ENCODE results near the gene FAT3.
A peak's percentile ranks its signal among the peaks of the same experiment; 100 is the strongest.

The FAT3 gene

GRCh38 chr11:92224407-92225124 is at the start of gene FAT3:
Gene FAT3 (plus strand): TSS chr11:92224818. CDS start chr11:92352113, 127,295 bp downstream.
- Histone ChIP-seq H3K9ac (ENCODE audit: low read length in 2 of 2) (peak within 1 kb of the TSS; percentile 35 to 47), H3K4me1 (ENCODE audit: control insufficient read depth, insufficient read depth, low read length) (peaks cover 23% of the 10 kb centered on the region), H3K36me3 (ENCODE audit: control insufficient read depth in 2 of 2, insufficient read depth in 2 of 2, low read length in 2 of 2) (no peaks in the 10 kb centered on the region), H3K9me3 (ENCODE audit: control insufficient read depth in 2 of 2, low read length in 2 of 2) (no peaks in the 10 kb centered on the region), H3K4me3 (ENCODE audit: low read length in 2 of 2) (peak within 1 kb of the TSS; percentile 79 to 80), H3K27me3 (ENCODE audit: control insufficient read depth in 1 of 2, insufficient read depth in 2 of 2, low read length in 2 of 2) (peaks cover 2 to 5% of the 10 kb centered on the region in 2 donors), H3K27ac (ENCODE audit: low read length) (peak within 1 kb of the TSS; percentile 31)

GRCh38 chr11:92179017-92179670 is 45.5 kb upstream of the FAT3 start:
- Histone ChIP-seq H3K4me1 (ENCODE audit: control insufficient read depth, insufficient read depth, low read length) (no peaks in the 10 kb centered on the region), H3K4me3 (ENCODE audit: low read length in 2 of 2) (no peak overlapping the region), H3K27ac (ENCODE audit: low read length) (no peak overlapping the region), H3K9ac (ENCODE audit: low read length in 2 of 2) (no peak overlapping the region), H3K9me3 (ENCODE audit: control insufficient read depth in 2 of 2, low read length in 2 of 2) (peaks cover 0 to 4% of the 10 kb centered on the region in 2 donors), H3K36me3 (ENCODE audit: control insufficient read depth in 2 of 2, insufficient read depth in 2 of 2, low read length in 2 of 2) (no peaks in the 10 kb centered on the region), H3K27me3 (ENCODE audit: control insufficient read depth in 1 of 2, insufficient read depth in 2 of 2, low read length in 2 of 2) (no peaks in the 10 kb centered on the region)

- H3K36me3 ChIP-seq (ENCODE audit: control insufficient read depth in 2 of 2, insufficient read depth in 2 of 2, low read length in 2 of 2), result no peaks in the 10 kb centered on the region
- no peaks in the 10 kb centered on the region for H3K4me1 ChIP-seq (ENCODE audit: control insufficient read depth, insufficient read depth, low read length)
- no peaks in the 10 kb centered on the region for H3K27me3 ChIP-seq (ENCODE audit: control insufficient read depth in 1 of 2, insufficient read depth in 2 of 2, low read length in 2 of 2)
- no peak overlapping the region for H3K4me3 ChIP-seq (ENCODE audit: low read length in 2 of 2)
- H3K9me3 ChIP-seq (ENCODE audit: control insufficient read depth in 2 of 2, low read length in 2 of 2), result peaks cover 0 to 4% of the 10 kb centered on the region in 2 donors
- H3K9ac ChIP-seq (ENCODE audit: low read length in 2 of 2), result no peak overlapping the region
- no peak overlapping the region for H3K27ac ChIP-seq (ENCODE audit: low read length)
Measured at GRCh38 chr11:92180226-92180625, 44.4 kb upstream of the FAT3 start.

GRCh38 chr11:92180664-92181251 is 43.9 kb upstream of the FAT3 start:
- Histone ChIP-seq H3K4me1 (ENCODE audit: control insufficient read depth, insufficient read depth, low read length) (no peaks in the 10 kb centered on the region), H3K36me3 (ENCODE audit: control insufficient read depth in 2 of 2, insufficient read depth in 2 of 2, low read length in 2 of 2) (no peaks in the 10 kb centered on the region), H3K4me3 (ENCODE audit: low read length in 2 of 2) (no peak overlapping the region), H3K27ac (ENCODE audit: low read length) (no peak overlapping the region), H3K9ac (ENCODE audit: low read length in 2 of 2) (no peak overlapping the region), H3K9me3 (ENCODE audit: control insufficient read depth in 2 of 2, low read length in 2 of 2) (peaks cover 0 to 4% of the 10 kb centered on the region in 2 donors), H3K27me3 (ENCODE audit: control insufficient read depth in 1 of 2, insufficient read depth in 2 of 2, low read length in 2 of 2) (no peaks in the 10 kb centered on the region)

- Histone ChIP-seq H3K36me3 (ENCODE audit: control insufficient read depth in 2 of 2, insufficient read depth in 2 of 2, low read length in 2 of 2) (no peaks in the 10 kb centered on the region), H3K4me3 (ENCODE audit: low read length in 2 of 2) (no peak overlapping the region), H3K27me3 (ENCODE audit: control insufficient read depth in 1 of 2, insufficient read depth in 2 of 2, low read length in 2 of 2) (no peaks in the 10 kb centered on the region), H3K9me3 (ENCODE audit: control insufficient read depth in 2 of 2, low read length in 2 of 2) (no peaks in the 10 kb centered on the region), H3K9ac (ENCODE audit: low read length in 2 of 2) (no peak overlapping the region), H3K4me1 (ENCODE audit: control insufficient read depth, insufficient read depth, low read length) (no peaks in the 10 kb centered on the region), H3K27ac (ENCODE audit: low read length) (no peak overlapping the region)
Measured at GRCh38 chr11:92190535-92191206, 33.9 kb upstream of the FAT3 start.

- Histone ChIP-seq H3K9ac (ENCODE audit: low read length in 2 of 2) (no peak overlapping the region), H3K27ac (ENCODE audit: low read length) (no peak overlapping the region), H3K27me3 (ENCODE audit: control insufficient read depth in 1 of 2, insufficient read depth in 2 of 2, low read length in 2 of 2) (no peaks in the 10 kb centered on the region), H3K9me3 (ENCODE audit: control insufficient read depth in 2 of 2, low read length in 2 of 2) (no peaks in the 10 kb centered on the region), H3K36me3 (ENCODE audit: control insufficient read depth in 2 of 2, insufficient read depth in 2 of 2, low read length in 2 of 2) (no peaks in the 10 kb centered on the region), H3K4me1 (ENCODE audit: control insufficient read depth, insufficient read depth, low read length) (no peaks in the 10 kb centered on the region), H3K4me3 (ENCODE audit: low read length in 2 of 2) (no peak overlapping the region)
Measured at GRCh38 chr11:92192141-92192540, 32.5 kb upstream of the FAT3 start.

GRCh38 chr11:92198268-92198667 is 26.4 kb upstream of the FAT3 start:
- H3K27ac ChIP-seq (ENCODE audit: low read length), result no peak overlapping the region
- no peaks in the 10 kb centered on the region for H3K9me3 ChIP-seq (ENCODE audit: control insufficient read depth in 2 of 2, low read length in 2 of 2)
- no peak overlapping the region for H3K4me3 ChIP-seq (ENCODE audit: low read length in 2 of 2)
- no peak overlapping the region for H3K9ac ChIP-seq (ENCODE audit: low read length in 2 of 2)
- H3K36me3 ChIP-seq (ENCODE audit: control insufficient read depth in 2 of 2, insufficient read depth in 2 of 2, low read length in 2 of 2), result no peaks in the 10 kb centered on the region
- H3K4me1 ChIP-seq (ENCODE audit: control insufficient read depth, insufficient read depth, low read length), result no peaks in the 10 kb centered on the region
- no peaks in the 10 kb centered on the region for H3K27me3 ChIP-seq (ENCODE audit: control insufficient read depth in 1 of 2, insufficient read depth in 2 of 2, low read length in 2 of 2)

GRCh38 chr11:92199991-92200390 is 24.6 kb upstream of the FAT3 start:
- Histone ChIP-seq H3K9me3 (ENCODE audit: control insufficient read depth in 2 of 2, low read length in 2 of 2) (no peaks in the 10 kb centered on the region), H3K27ac (ENCODE audit: low read length) (no peak overlapping the region), H3K36me3 (ENCODE audit: control insufficient read depth in 2 of 2, insufficient read depth in 2 of 2, low read length in 2 of 2) (no peaks in the 10 kb centered on the region), H3K4me1 (ENCODE audit: control insufficient read depth, insufficient read depth, low read length) (no peaks in the 10 kb centered on the region), H3K9ac (ENCODE audit: low read length in 2 of 2) (no peak overlapping the region), H3K27me3 (ENCODE audit: control insufficient read depth in 1 of 2, insufficient read depth in 2 of 2, low read length in 2 of 2) (no peaks in the 10 kb centered on the region), H3K4me3 (ENCODE audit: low read length in 2 of 2) (no peak overlapping the region)

- H3K9me3 ChIP-seq (ENCODE audit: control insufficient read depth in 2 of 2, low read length in 2 of 2), result no peaks in the 10 kb centered on the region
- no peaks in the 10 kb centered on the region for H3K27me3 ChIP-seq (ENCODE audit: control insufficient read depth in 1 of 2, insufficient read depth in 2 of 2, low read length in 2 of 2)
- H3K4me1 ChIP-seq (ENCODE audit: control insufficient read depth, insufficient read depth, low read length), result no peaks in the 10 kb centered on the region
- H3K9ac ChIP-seq (ENCODE audit: low read length in 2 of 2), result no peak overlapping the region
- H3K27ac ChIP-seq (ENCODE audit: low read length), result no peak overlapping the region
- H3K36me3 ChIP-seq (ENCODE audit: control insufficient read depth in 2 of 2, insufficient read depth in 2 of 2, low read length in 2 of 2), result no peaks in the 10 kb centered on the region
- peak overlapping the region in 1 of 2 donors; percentile 48 for H3K4me3 ChIP-seq (ENCODE audit: low read length in 2 of 2)
Measured at GRCh38 chr11:92204731-92205130, 19.9 kb upstream of the FAT3 start.

- no peaks in the 10 kb centered on the region for H3K9me3 ChIP-seq (ENCODE audit: control insufficient read depth in 2 of 2, low read length in 2 of 2)
- no peak overlapping the region for H3K9ac ChIP-seq (ENCODE audit: low read length in 2 of 2)
- no peak overlapping the region for H3K27ac ChIP-seq (ENCODE audit: low read length)
- no peaks in the 10 kb centered on the region for H3K4me1 ChIP-seq (ENCODE audit: control insufficient read depth, insufficient read depth, low read length)
- H3K4me3 ChIP-seq (ENCODE audit: low read length in 2 of 2), result no peak overlapping the region
- no peaks in the 10 kb centered on the region for H3K36me3 ChIP-seq (ENCODE audit: control insufficient read depth in 2 of 2, insufficient read depth in 2 of 2, low read length in 2 of 2)
- H3K27me3 ChIP-seq (ENCODE audit: control insufficient read depth in 1 of 2, insufficient read depth in 2 of 2, low read length in 2 of 2), result no peaks in the 10 kb centered on the region
Measured at GRCh38 chr11:92206441-92206840, 18.2 kb upstream of the FAT3 start.
